HFFc6 (cell line): ENCODE measurements around the gene TEKT3. TPM values are rescaled to one million over a fixed set of nuclear protein-coding genes. Genes with fewer than 3 reads are reported as not detected.

Experiments
- DNase-seq: peaks from one replicate; pipeline ENCODE4 v3.0.0-alpha.2; 2018
- H3K27ac Mint-ChIP-seq: 2 replicates; pipeline ENCODE4 v1.8.0; 2020; ENCODE audit warnings: mild to moderate bottlenecking, mixed read lengths
- H3K27me3 Mint-ChIP-seq: 2 replicates; pipeline ENCODE4 v1.8.0; 2021; ENCODE audit warnings: mild to moderate bottlenecking, moderate library complexity, mixed read lengths; ENCODE audit not compliant: insufficient read depth
- H3K36me3 Mint-ChIP-seq: 2 replicates; pipeline ENCODE4 v1.8.0; 2021; ENCODE audit warnings: low read depth, mixed read lengths
- H3K4me1 Mint-ChIP-seq: 2 replicates; pipeline ENCODE4 v1.8.0; 2020; ENCODE audit warnings: low read depth, mixed read lengths
- H3K4me3 Mint-ChIP-seq: 2 replicates; pipeline ENCODE4 v1.8.0; 2020; ENCODE audit warnings: mild to moderate bottlenecking, moderate library complexity, mixed read lengths
- H3K9me3 Mint-ChIP-seq: 2 replicates; pipeline ENCODE4 v1.8.0; 2020; ENCODE audit warnings: mild to moderate bottlenecking, mixed read lengths
- CTCF ChIP-seq: fragments of 200-600 bp; sonication (generic); IDR thresholded peaks from 2 replicates; pipeline ENCODE4 v1.5.0; 2021; ENCODE audit warnings: antibody characterized with exemption, mild to moderate bottlenecking
- total RNA-seq, 6 experiments: library from RNA; stranded (reverse); fragmentation: NEBNext Ultra II Directional; extraction: Animal tissue kit (Norgen Biotek cat#: 25700); gene quantifications; 2 replicates in 1 of 6; 3 replicates in 5 of 6; pipeline ENCODE4 v1.2.3, GENCODE V29; 2021

TEKT3 gene
- total RNA-seq, 6 experiments from 2014 or later: not detected

- H3K9me3 Mint-ChIP-seq: peaks cover 14% of the 10 kb centered on the region; the same call in 1 of the 2 replicates
- peaks cover 25% of the 10 kb centered on the region for H3K4me1 Mint-ChIP-seq
- no peak for TF ChIP-seq CTCF
- DNase-seq: no peak
- H3K27me3 Mint-ChIP-seq: peaks cover 3% of the 10 kb centered on the region
- no peak overlapping the region for H3K4me3 Mint-ChIP-seq
- H3K36me3 Mint-ChIP-seq: no peaks in the 10 kb centered on the region; the same call in 1 of the 2 replicates
- no peak overlapping the region for H3K27ac Mint-ChIP-seq
These were observed 41.5 kb upstream of the TEKT3 start for GRCh38 chr17:15382914-15383313.

GRCh38 chr17:15381707-15382106 is 40.3 kb upstream of the TEKT3 start:
- Mint-ChIP-seq H3K4me3 (no peak overlapping the region), H3K27me3 (no peaks in the 10 kb centered on the region; the same call in 1 of the 2 replicates), H3K4me1 (peaks cover 37% of the 10 kb centered on the region), H3K36me3 (no peaks in the 10 kb centered on the region; the same call in 1 of the 2 replicates), H3K9me3 (peaks cover 6% of the 10 kb centered on the region; the same call in 1 of the 2 replicates), H3K27ac (no peak overlapping the region)
- TF ChIP-seq CTCF: no peak
- no peak for DNase-seq

GRCh38 chr17:15380446-15380845 is 39.0 kb upstream of the TEKT3 start:
- no peak overlapping the region for H3K27ac Mint-ChIP-seq
- H3K4me3 Mint-ChIP-seq: no peak overlapping the region
- H3K9me3 Mint-ChIP-seq: no peaks in the 10 kb centered on the region
- H3K27me3 Mint-ChIP-seq: no peaks in the 10 kb centered on the region; the same call in 1 of the 2 replicates
- no peak for TF ChIP-seq CTCF
- peaks cover 40% of the 10 kb centered on the region for H3K4me1 Mint-ChIP-seq
- H3K36me3 Mint-ChIP-seq: no peaks in the 10 kb centered on the region
- no peak for DNase-seq

GRCh38 chr17:15379659-15380058 is 38.3 kb upstream of the TEKT3 start:
- DNase-seq: no peak
- Mint-ChIP-seq H3K9me3 (no peaks in the 10 kb centered on the region), H3K27me3 (no peaks in the 10 kb centered on the region; the same call in 1 of the 2 replicates), H3K27ac (no peak overlapping the region), H3K4me3 (no peak overlapping the region), H3K4me1 (peaks cover 38% of the 10 kb centered on the region), H3K36me3 (no peaks in the 10 kb centered on the region)
- no peak for TF ChIP-seq CTCF

- Mint-ChIP-seq H3K4me3 (no peak overlapping the region), H3K27ac (no peak overlapping the region), H3K27me3 (no peaks in the 10 kb centered on the region; the same call in 1 of the 2 replicates), H3K9me3 (no peaks in the 10 kb centered on the region), H3K36me3 (no peaks in the 10 kb centered on the region), H3K4me1 (peaks cover 29% of the 10 kb centered on the region)
- DNase-seq: no peak
- TF ChIP-seq CTCF: no peak
These were observed 36.8 kb upstream of the TEKT3 start for GRCh38 chr17:15378243-15378642.

- H3K4me3 Mint-ChIP-seq: peak overlapping the region; percentile 60
- peak overlapping the region; percentile 71 for H3K27ac Mint-ChIP-seq
- H3K9me3 Mint-ChIP-seq: no peaks in the 10 kb centered on the region
- peaks cover 29% of the 10 kb centered on the region for H3K4me1 Mint-ChIP-seq
- H3K36me3 Mint-ChIP-seq: no peaks in the 10 kb centered on the region
- H3K27me3 Mint-ChIP-seq: no peaks in the 10 kb centered on the region; the same call in 1 of the 2 replicates
- no peak for TF ChIP-seq CTCF
- DNase-seq: peak; percentile 73
These were observed 36.2 kb upstream of the TEKT3 start for GRCh38 chr17:15377616-15378015.
